ENCODE results near the gene FAM3D. TPM values are rescaled to one million over a fixed set of nuclear protein-coding genes. Genes with fewer than 3 reads are reported as not detected.

The FAM3D gene
- total RNA-seq, 1 experiment from 2014 or later, result 0.32 TPM

DNA sequence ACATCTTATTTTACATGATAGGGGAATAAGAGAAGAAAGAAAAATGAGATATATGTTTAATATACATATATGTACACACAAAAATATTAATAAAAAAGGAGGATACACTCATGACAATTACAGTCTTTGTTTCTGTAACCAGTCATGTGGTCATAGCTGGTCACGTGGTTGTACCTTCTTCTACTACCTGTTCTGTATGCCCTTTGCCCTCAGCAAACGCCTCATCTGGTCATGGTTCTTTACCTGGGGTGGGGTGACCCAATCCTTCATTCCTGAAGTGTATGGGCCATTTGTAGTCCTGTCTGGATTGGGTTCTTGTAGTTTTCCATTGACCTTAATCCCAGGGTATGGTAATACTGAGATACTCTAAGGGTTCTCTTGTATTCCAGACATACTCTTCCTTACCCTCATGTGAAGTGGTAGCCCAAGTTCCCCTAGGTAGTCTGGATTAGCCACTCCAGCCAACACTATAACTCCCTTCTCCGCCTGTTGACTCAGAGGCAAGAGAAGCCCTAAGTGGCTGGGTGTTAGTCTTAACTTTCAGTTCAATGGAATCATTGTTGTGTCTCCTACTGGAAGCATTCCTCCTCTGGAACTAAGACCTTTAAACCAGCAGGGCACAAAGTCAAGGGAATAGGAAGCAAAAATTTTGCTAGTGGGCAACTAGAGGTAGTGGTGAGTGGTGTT lies 47.3 kb upstream of the FAM3D start:
- no peak overlapping the region for H3K4me2 ChIP-seq (ENCODE audit: low read length)
- no peak overlapping the region for H3K27ac ChIP-seq (ENCODE audit: low read depth, low read length)
- H2AFZ ChIP-seq (ENCODE audit: low read depth, low read length, poor library complexity, severe bottlenecking), result no peak overlapping the region
- ATAC-seq (no peak), DNase-seq (ENCODE audit: low read depth, low spot score) (no peak)
- no TSS peak for BruUV-seq (replicated peaks)
- TF ChIP-seq SRF (IDR thresholded peaks at IDR 0.05; ENCODE audit: low read depth), result no peak
- no peak for TF ChIP-seq JUND (IDR thresholded peaks at IDR 0.05)
- TF ChIP-seq ZBTB33 (IDR thresholded peaks at IDR 0.05; ENCODE audit: extremely low read depth, insufficient replicate concordance, low read length), result no peak
- no peak for TF ChIP-seq CEBPB (IDR thresholded peaks at IDR 0.05; ENCODE audit: low read depth)
- no peak for TF ChIP-seq SIN3A (IDR thresholded peaks at IDR 0.05; ENCODE audit: low read depth)
- TF ChIP-seq POLR2A (IDR thresholded peaks at IDR 0.05; ENCODE audit: borderline replicate concordance, extremely low read depth, insufficient read depth, insufficient read length), result no peak
- no peak for TF ChIP-seq RAD21 (IDR thresholded peaks at IDR 0.05; ENCODE audit: low read depth)
- TF ChIP-seq ZNF274 (IDR thresholded peaks at IDR 0.05; ENCODE audit: low read depth, low read length), result no peak
- TF ChIP-seq EGR1 (IDR thresholded peaks at IDR 0.05; ENCODE audit: low read depth), result no peak
- TF ChIP-seq CBX3 (IDR thresholded peaks at IDR 0.05; ENCODE audit: low read depth), result no peak
- TF ChIP-seq, protein P1, sequence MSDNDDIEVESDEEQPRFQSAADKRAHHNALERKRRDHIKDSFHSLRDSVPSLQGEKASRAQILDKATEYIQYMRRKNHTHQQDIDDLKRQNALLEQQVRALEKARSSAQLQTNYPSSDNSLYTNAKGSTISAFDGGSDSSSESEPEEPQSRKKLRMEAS (IDR thresholded peaks at IDR 0.05), result no peak
- no peak for TF ChIP-seq EZH2phosphoT487 (IDR thresholded peaks at IDR 0.05; ENCODE audit: borderline replicate concordance)
- TF ChIP-seq, protein P2, sequence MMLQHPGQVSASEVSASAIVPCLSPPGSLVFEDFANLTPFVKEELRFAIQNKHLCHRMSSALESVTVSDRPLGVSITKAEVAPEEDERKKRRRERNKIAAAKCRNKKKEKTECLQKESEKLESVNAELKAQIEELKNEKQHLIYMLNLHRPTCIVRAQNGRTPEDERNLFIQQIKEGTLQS (IDR thresholded peaks at IDR 0.05), result no peak
- no peak for TF ChIP-seq YY1 (IDR thresholded peaks at IDR 0.05; ENCODE audit: extremely low read depth, insufficient replicate concordance, low read depth, low read length)
- no peak for TF ChIP-seq SP1 (IDR thresholded peaks at IDR 0.05; ENCODE audit: low read depth)
- ChIA-PET POLR2A (no interaction called here), CTCF (no interaction called here), RAD21 (ENCODE audit: low non-redundant PET in 1 of 2, low total read pairs in 2 of 2, uncharacterized antibody in 2 of 2, unreplicated experiment in 2 of 2) (no interaction called here)
- H3K36me3 ChIP-seq (ENCODE audit: control insufficient read depth in 1 of 2, insufficient read depth in 2 of 2, low read length in 2 of 2), result no peaks in the 10 kb centered on the region
- H3K9ac ChIP-seq (ENCODE audit: low read length), result no peak overlapping the region
- H3K4me1 ChIP-seq (ENCODE audit: control insufficient read depth in 1 of 2, insufficient read depth in 2 of 2, low read length in 2 of 2), result no peaks in the 10 kb centered on the region
- intact Hi-C loops (cut with micrococcal nuclease), result no loop called here
- no peaks in the 10 kb centered on the region for H3K9me3 ChIP-seq (ENCODE audit: control insufficient read depth in 1 of 2, insufficient read depth in 1 of 2, low read depth in 1 of 2, low read length in 2 of 2)
- no peaks in the 10 kb centered on the region for H3K79me2 ChIP-seq (ENCODE audit: insufficient read depth, low read length)
- H3K9me2 ChIP-seq (ENCODE audit: insufficient read depth), result no peaks in the 10 kb centered on the region
- H3K27me3 ChIP-seq (ENCODE audit: insufficient read depth, low read length), result no peaks in the 10 kb centered on the region
- H4K20me1 ChIP-seq (ENCODE audit: insufficient read depth), result no peaks in the 10 kb centered on the region
- H3K4me3 ChIP-seq (replicated peaks in 1 of 2; ENCODE audit: low read depth in 1 of 2, low read length in 2 of 2), result no peak overlapping the region
